Neural cell (in vitro differentiated cells): ENCODE data around the gene ZNF222. TPM values are rescaled to one million over a fixed set of nuclear protein-coding genes. Genes with fewer than 3 reads are reported as not detected.

Source experiments
- H2AFZ ChIP-seq: fragments of 200-600, 300-800 bp; sonication (generic), shearing (Covaris generic); 2 replicates; pipeline ENCODE4 v1.6.0; 2014; ENCODE audit warnings: low read depth, mild to moderate bottlenecking, antibody characterized with exemption, low read length, moderate library complexity
- H3F3A ChIP-seq: fragments of 200-600 bp; shearing (Covaris generic); 2 replicates; pipeline ENCODE4 v1.6.1; 2016; ENCODE audit warnings: mild to moderate bottlenecking, moderate library complexity, mixed read lengths, antibody characterized with exemption, low read length; ENCODE audit not compliant: insufficient read depth, poor library complexity, severe bottlenecking
- H3K27ac ChIP-seq: fragments of 200-600, 300-800 bp; sonication (generic), shearing (Covaris generic); 2 replicates; pipeline ENCODE4 v1.5.1; 2014; ENCODE audit warnings: mild to moderate bottlenecking, low read length, moderate library complexity
- H3K27me3 ChIP-seq: fragments of 300-800, 200-600 bp; sonication (generic), shearing (Covaris generic); 2 replicates; pipeline ENCODE4 v1.6.0; 2014; ENCODE audit warnings: mild to moderate bottlenecking, low read depth, low read length, moderate library complexity; ENCODE audit not compliant: insufficient read depth
- H3K36me3 ChIP-seq: fragments of 300-800, 200-600 bp; sonication (generic), shearing (Covaris generic); 2 replicates; pipeline ENCODE4 v1.5.1; 2014; ENCODE audit warnings: mild to moderate bottlenecking, antibody characterized with exemption, low read length, moderate library complexity; ENCODE audit not compliant: insufficient read depth
- H3K4me2 ChIP-seq: fragments of 300-800, 200-600 bp; sonication (generic), shearing (Covaris generic); 2 replicates; pipeline ENCODE4 v1.6.0; 2014; ENCODE audit warnings: mild to moderate bottlenecking, low read length
- H3K4me3 ChIP-seq: fragments of 300-800, 200-600 bp; sonication (generic), shearing (Covaris generic); 2 replicates; pipeline ENCODE4 v1.5.1; 2014; ENCODE audit warnings: mild to moderate bottlenecking, low read length, moderate library complexity
- H3K79me2 ChIP-seq: fragments of 200-600 bp; shearing (Covaris generic); replicated peaks from 2 replicates; pipeline ENCODE4 v1.6.0; 2014; ENCODE audit warnings: mild to moderate bottlenecking, low read length, moderate library complexity; ENCODE audit not compliant: insufficient read depth
- H3K9ac ChIP-seq: fragments of 300-800, 200-600 bp; sonication (generic), shearing (Covaris generic); 2 replicates; pipeline ENCODE4 v1.6.1; 2016; ENCODE audit warnings: mild to moderate bottlenecking, low read length, mixed read lengths
- H3K9me2 ChIP-seq: fragments of 200-600 bp; shearing (Covaris generic); 2 replicates; pipeline ENCODE4 v1.6.1; 2016; ENCODE audit warnings: mild to moderate bottlenecking, low read length, mixed read lengths; ENCODE audit not compliant: insufficient read depth
- H3K9me3 ChIP-seq: fragments of 200-600, 300-800 bp; sonication (generic), shearing (Covaris generic); 2 replicates; pipeline ENCODE4 v1.6.1; 2016; ENCODE audit warnings: mild to moderate bottlenecking, mixed run types, low read length, moderate library complexity, mixed read lengths
- H4K20me1 ChIP-seq: fragments of 200-600 bp; shearing (Covaris generic); 2 replicates; pipeline ENCODE4 v1.6.1; 2016; ENCODE audit warnings: mild to moderate bottlenecking, mixed run types; ENCODE audit not compliant: insufficient read depth
- EP300 ChIP-seq: fragments of 450-650 bp; conservative IDR thresholded peaks from 2 replicates; pipeline ENCODE4 v1.6.1; 2014; ENCODE audit warnings: antibody characterized with exemption, mild to moderate bottlenecking, moderate library complexity; ENCODE audit not compliant: poor library complexity, severe bottlenecking
- EZH2 ChIP-seq: fragments of 200-600, 300-800 bp; shearing (Covaris generic), sonication (generic); IDR thresholded peaks from 2 replicates; pipeline ENCODE4 v1.6.1; 2014; ENCODE audit warnings: antibody characterized with exemption, low read length, borderline replicate concordance, mild to moderate bottlenecking; ENCODE audit not compliant: insufficient read depth, poor library complexity, severe bottlenecking
- MXI1 ChIP-seq: fragments of 450-650 bp; conservative IDR thresholded peaks from 2 replicates; pipeline ENCODE4 v1.6.1; 2014; ENCODE audit warnings: antibody characterized with exemption, mild to moderate bottlenecking; ENCODE audit not compliant: poor library complexity, severe bottlenecking
- POLR2AphosphoS5 ChIP-seq: IDR thresholded peaks from 2 replicates; pipeline ENCODE4 v1.6.1; 2012
- RAD21 ChIP-seq: fragments of 450-650 bp; conservative IDR thresholded peaks from 2 replicates; pipeline ENCODE4 v1.6.1; 2014; ENCODE audit warnings: antibody characterized with exemption, mild to moderate bottlenecking, moderate library complexity
- SMC3 ChIP-seq: fragments of 450-650 bp; conservative IDR thresholded peaks from 2 replicates; pipeline ENCODE4 v1.6.1; 2014; ENCODE audit warnings: antibody characterized with exemption, mild to moderate bottlenecking, moderate library complexity; ENCODE audit not compliant: poor library complexity
- TAF1 ChIP-seq: IDR thresholded peaks from 2 replicates; pipeline ENCODE4 v1.6.1; 2012; ENCODE audit warnings: low read depth
- polyA plus RNA-seq: library from polyadenylated mRNA; depleted of rRNA; stranded (reverse); fragments of >200 nt; gene quantifications from 2 replicates; pipeline ENCODE4 v1.2.3, GENCODE V29; 2014
- TF ChIP-seq, protein P1 (sequence below): IDR thresholded peaks from 2 replicates; pipeline ENCODE4 v1.6.1; 2012; ENCODE audit warnings: borderline replicate concordance
- TF ChIP-seq, protein P2 (sequence below): fragments of 450-650 bp; IDR thresholded peaks from 2 replicates; pipeline ENCODE4 v1.5.1; 2014; ENCODE audit warnings: antibody characterized with exemption, mild to moderate bottlenecking, moderate library complexity; ENCODE audit not compliant: poor library complexity, severe bottlenecking

The ZNF222 gene
- polyA plus RNA-seq, 1 donor from 2014 or later, result 38.4 TPM

DNA sequence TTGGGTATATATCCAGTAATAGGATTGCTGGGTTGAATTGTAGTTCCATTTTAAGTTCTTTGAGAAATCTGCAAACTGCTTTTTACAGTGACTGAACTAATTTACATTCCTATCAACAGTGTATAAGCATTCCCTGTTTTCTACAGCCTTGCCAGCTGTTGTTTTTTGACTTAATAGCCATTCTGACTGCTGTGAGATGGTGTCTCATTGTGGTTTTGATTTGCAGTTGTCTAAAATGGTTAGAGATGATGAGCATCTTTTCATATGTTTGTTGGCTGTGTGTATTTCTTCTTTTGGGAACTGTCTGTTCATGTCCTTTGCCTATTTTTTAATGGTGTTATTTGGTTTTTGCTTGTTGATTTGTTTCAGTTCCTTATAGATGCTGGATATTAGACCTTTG is 4.0 kb upstream of the ZNF222 start:
- no peaks in the 10 kb centered on the region for H4K20me1 ChIP-seq
- H3K36me3 ChIP-seq, result no peaks in the 10 kb centered on the region
- no peak overlapping the region for H3K9ac ChIP-seq
- no peaks in the 10 kb centered on the region for H3F3A ChIP-seq
- TF ChIP-seq MXI1 (no peak), POLR2AphosphoS5 (no peak), TAF1 (no peak), RAD21 (no peak), EZH2 (no peak), EP300 (no peak), SMC3 (no peak)
- TF ChIP-seq, protein P1, sequence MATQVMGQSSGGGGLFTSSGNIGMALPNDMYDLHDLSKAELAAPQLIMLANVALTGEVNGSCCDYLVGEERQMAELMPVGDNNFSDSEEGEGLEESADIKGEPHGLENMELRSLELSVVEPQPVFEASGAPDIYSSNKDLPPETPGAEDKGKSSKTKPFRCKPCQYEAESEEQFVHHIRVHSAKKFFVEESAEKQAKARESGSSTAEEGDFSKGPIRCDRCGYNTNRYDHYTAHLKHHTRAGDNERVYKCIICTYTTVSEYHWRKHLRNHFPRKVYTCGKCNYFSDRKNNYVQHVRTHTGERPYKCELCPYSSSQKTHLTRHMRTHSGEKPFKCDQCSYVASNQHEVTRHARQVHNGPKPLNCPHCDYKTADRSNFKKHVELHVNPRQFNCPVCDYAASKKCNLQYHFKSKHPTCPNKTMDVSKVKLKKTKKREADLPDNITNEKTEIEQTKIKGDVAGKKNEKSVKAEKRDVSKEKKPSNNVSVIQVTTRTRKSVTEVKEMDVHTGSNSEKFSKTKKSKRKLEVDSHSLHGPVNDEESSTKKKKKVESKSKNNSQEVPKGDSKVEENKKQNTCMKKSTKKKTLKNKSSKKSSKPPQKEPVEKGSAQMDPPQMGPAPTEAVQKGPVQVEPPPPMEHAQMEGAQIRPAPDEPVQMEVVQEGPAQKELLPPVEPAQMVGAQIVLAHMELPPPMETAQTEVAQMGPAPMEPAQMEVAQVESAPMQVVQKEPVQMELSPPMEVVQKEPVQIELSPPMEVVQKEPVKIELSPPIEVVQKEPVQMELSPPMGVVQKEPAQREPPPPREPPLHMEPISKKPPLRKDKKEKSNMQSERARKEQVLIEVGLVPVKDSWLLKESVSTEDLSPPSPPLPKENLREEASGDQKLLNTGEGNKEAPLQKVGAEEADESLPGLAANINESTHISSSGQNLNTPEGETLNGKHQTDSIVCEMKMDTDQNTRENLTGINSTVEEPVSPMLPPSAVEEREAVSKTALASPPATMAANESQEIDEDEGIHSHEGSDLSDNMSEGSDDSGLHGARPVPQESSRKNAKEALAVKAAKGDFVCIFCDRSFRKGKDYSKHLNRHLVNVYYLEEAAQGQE, result no peak
- TF ChIP-seq, protein P2, sequence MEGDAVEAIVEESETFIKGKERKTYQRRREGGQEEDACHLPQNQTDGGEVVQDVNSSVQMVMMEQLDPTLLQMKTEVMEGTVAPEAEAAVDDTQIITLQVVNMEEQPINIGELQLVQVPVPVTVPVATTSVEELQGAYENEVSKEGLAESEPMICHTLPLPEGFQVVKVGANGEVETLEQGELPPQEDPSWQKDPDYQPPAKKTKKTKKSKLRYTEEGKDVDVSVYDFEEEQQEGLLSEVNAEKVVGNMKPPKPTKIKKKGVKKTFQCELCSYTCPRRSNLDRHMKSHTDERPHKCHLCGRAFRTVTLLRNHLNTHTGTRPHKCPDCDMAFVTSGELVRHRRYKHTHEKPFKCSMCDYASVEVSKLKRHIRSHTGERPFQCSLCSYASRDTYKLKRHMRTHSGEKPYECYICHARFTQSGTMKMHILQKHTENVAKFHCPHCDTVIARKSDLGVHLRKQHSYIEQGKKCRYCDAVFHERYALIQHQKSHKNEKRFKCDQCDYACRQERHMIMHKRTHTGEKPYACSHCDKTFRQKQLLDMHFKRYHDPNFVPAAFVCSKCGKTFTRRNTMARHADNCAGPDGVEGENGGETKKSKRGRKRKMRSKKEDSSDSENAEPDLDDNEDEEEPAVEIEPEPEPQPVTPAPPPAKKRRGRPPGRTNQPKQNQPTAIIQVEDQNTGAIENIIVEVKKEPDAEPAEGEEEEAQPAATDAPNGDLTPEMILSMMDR, result no peak
- no peak overlapping the region for H3K4me3 ChIP-seq
- no peaks in the 10 kb centered on the region for H3K9me3 ChIP-seq
- H2AFZ ChIP-seq, result no peak overlapping the region
- no peak overlapping the region for H3K4me2 ChIP-seq
- no peak overlapping the region for H3K27ac ChIP-seq
- H3K9me2 ChIP-seq, result no peaks in the 10 kb centered on the region
- H3K79me2 ChIP-seq, result peaks cover 10% of the 10 kb centered on the region
- H3K27me3 ChIP-seq, result no peaks in the 10 kb centered on the region

DNA sequence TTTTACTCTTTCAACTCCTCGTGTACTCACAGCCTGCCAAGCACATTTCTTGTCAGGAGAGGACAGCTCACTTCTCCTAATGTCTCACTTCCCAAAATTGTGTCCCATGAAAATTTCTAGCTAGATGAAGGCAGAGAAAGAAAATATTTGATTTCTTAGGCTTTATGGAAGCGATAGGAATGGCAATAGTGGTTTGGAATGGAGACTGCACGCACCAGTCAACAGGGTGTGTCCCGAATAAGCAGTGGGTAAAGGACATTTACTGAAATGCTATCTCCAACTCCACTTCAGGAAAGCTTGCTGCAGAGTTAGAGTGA is 321 bp upstream of the ZNF222 start:
- H3K4me3 ChIP-seq, result peak overlapping the region; percentile 85
- H3K36me3 ChIP-seq, result peaks cover 15% of the 10 kb centered on the region
- H3K9me2 ChIP-seq, result no peaks in the 10 kb centered on the region
- H3K9me3 ChIP-seq, result no peaks in the 10 kb centered on the region
- H3K27ac ChIP-seq, result peak overlapping the region; percentile 70
- no peaks in the 10 kb centered on the region for H3K27me3 ChIP-seq
- H3K9ac ChIP-seq, result peak overlapping the region; percentile 77
- H2AFZ ChIP-seq, result peak overlapping the region; percentile 99
- peaks cover 11% of the 10 kb centered on the region for H3K79me2 ChIP-seq
- H4K20me1 ChIP-seq, result no peaks in the 10 kb centered on the region
- H3F3A ChIP-seq, result no peaks in the 10 kb centered on the region
- TF ChIP-seq, protein P1, result no peak
- no peak for TF ChIP-seq EZH2
- peak overlapping the region; percentile 81 for H3K4me2 ChIP-seq
